ENCODE data around the gene PDXDC1. TPM values are rescaled to one million over a fixed set of nuclear protein-coding genes. Genes with fewer than 3 reads are reported as not detected.
A peak's percentile ranks its signal among the peaks of the same experiment; 100 is the strongest.
"Not testable (repeated sequence)": the region's sequence is repeated elsewhere in the genome, so short reads cannot be mapped to it uniquely, and the experiment has no call there.

PDXDC1 gene
- total and polyA plus RNA-seq, 2 donors = 29.4 to 30.9 TPM

DNA sequence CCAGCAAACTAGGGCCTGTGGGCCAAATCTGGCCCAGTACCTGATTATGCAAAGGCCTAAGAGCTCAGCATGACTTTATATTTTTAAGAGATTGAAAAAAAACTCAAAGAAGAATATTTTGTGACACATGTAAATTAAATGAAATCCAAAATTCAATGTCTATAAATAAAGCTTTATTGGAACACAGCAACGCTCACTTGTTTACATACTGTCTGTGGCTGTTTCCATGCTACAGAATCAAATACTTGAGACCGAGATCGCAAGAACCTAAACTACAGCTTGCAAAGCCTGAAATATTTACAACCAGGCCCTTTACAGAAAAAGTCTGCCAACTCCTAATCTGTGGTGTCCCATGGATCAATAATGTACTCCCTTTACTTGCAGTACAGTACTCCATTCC is 5.0 kb upstream of the PDXDC1 start:
- H3K4me3 ChIP-seq (ENCODE audit: low read length in 2 of 2); H3K27me3 ChIP-seq (ENCODE audit: control insufficient read depth in 2 of 2, insufficient read depth in 1 of 2, low read length in 1 of 2); H3K9me3 ChIP-seq (ENCODE audit: control insufficient read depth in 2 of 2, insufficient read depth in 1 of 2, low read length in 1 of 2); H3K36me3 ChIP-seq (ENCODE audit: control insufficient read depth in 2 of 2, insufficient read depth in 2 of 2, low read length in 1 of 2); DNase-seq (ENCODE audit: low read depth in 6 of 9, low spot score in 9 of 9); H3K27ac ChIP-seq (ENCODE audit: low read depth in 1 of 2, low read length in 1 of 2); H3K4me1 ChIP-seq (ENCODE audit: control insufficient read depth in 2 of 2, insufficient read depth in 2 of 2, low read length in 2 of 2): not testable (repeated sequence)
- WGBS = 93% methylated on average over 3 of the region's 3 CpGs

DNA sequence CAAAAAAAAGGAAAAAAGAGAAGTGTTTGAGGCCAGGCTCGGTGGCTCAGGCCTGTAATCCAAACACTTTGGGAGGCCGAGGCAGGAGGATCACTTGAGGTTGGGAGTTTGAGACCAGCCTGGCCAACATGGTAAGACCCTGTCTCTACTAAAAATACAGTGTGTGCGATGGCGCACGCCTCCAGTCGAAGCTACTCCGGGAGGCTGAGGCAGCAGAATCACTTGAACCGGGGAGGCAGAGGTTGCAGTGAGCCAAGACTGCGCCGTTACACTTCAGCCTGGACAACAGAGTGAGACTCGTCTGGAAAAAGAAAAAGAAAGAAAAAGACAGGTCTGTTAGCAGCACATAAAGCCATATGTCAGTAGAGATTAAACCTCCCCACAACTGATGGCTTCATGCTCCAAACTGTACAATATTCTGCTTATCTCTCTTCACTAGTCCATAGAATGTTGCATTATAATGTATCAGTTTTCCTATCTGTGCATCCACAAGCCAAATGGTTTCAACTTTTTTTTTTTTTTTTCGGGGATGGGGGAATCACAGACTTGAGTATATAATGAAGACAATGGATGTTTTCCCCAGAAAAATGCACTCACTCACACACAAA is 3.1 kb upstream of the PDXDC1 start:
- not testable (repeated sequence) for H3K27me3 ChIP-seq (ENCODE audit: control insufficient read depth in 2 of 2, insufficient read depth in 1 of 2, low read length in 1 of 2); H3K4me1 ChIP-seq (ENCODE audit: control insufficient read depth in 2 of 2, insufficient read depth in 2 of 2, low read length in 2 of 2); H3K27ac ChIP-seq (ENCODE audit: low read depth in 1 of 2, low read length in 1 of 2); H3K4me3 ChIP-seq (ENCODE audit: low read length in 2 of 2); DNase-seq (ENCODE audit: low read depth in 6 of 9, low spot score in 9 of 9); H3K36me3 ChIP-seq (ENCODE audit: control insufficient read depth in 2 of 2, insufficient read depth in 2 of 2, low read length in 1 of 2); H3K9me3 ChIP-seq (ENCODE audit: control insufficient read depth in 2 of 2, insufficient read depth in 1 of 2, low read length in 1 of 2)
- WGBS = 96% methylated on average over 12 of the region's 12 CpGs

DNA sequence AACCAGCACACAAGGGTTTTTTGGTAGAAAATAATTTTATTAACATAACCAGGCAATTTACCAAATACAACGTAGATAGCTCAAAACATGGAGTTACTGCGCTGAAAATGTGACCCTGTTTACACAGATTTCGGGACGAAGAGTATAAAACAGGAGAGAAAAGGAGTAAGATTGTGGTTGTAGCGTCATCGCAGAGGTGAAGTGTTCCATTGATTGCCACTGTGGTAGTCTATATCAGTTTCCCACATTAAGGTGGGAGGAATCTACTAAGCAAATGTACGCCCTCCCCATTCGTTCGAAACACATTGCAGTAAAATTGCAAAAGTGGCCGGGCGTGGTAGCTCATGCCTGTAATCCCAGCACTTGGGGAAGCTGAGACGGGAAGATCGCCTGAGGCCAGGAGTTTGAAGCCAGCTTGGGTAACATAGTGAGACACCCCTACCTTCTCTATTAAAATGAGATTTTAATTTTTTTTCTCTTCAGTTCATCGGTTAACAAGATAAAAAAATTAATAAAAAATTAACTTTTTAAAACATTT is 972 bp upstream of the PDXDC1 start:
- H3K4me3 ChIP-seq (ENCODE audit: low read length in 2 of 2) = peak overlapping the region; percentile 74 to 89
- WGBS = 72% methylated on average over 14 of the region's 14 CpGs
- H3K27me3 ChIP-seq (ENCODE audit: control insufficient read depth in 2 of 2, insufficient read depth in 1 of 2, low read length in 1 of 2); H3K36me3 ChIP-seq (ENCODE audit: control insufficient read depth in 2 of 2, insufficient read depth in 2 of 2, low read length in 1 of 2); DNase-seq (ENCODE audit: low read depth in 6 of 9, low spot score in 9 of 9); H3K4me1 ChIP-seq (ENCODE audit: control insufficient read depth in 2 of 2, insufficient read depth in 2 of 2, low read length in 2 of 2); H3K9me3 ChIP-seq (ENCODE audit: control insufficient read depth in 2 of 2, insufficient read depth in 1 of 2, low read length in 1 of 2); H3K27ac ChIP-seq (ENCODE audit: low read depth in 1 of 2, low read length in 1 of 2): not testable (repeated sequence)

DNA sequence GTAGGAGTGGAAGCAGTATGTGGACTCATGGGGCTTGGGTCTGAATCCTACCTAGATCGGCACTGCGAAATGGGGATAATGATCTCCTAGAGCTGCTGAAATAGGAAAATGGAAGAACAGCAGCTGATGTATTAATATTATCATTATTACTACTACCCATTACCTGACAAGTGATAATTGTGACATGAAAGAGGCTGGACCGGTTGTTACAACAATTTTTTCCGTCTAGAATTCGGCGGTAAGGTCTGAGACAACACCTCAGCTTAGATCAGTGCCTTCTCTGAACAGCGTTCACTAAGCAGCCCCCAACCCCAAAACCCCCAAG is 533 bp upstream of the PDXDC1 start:
- peak overlapping the region in 1 of 2 donors; percentile 60 for H3K27ac ChIP-seq (ENCODE audit: low read depth in 1 of 2, low read length in 1 of 2)
- DNase-seq (ENCODE audit: low read depth in 6 of 9, low spot score in 9 of 9) = peak; percentile 22 to 83 (median 53)
- WGBS = 1% methylated on average over 7 of the region's 7 CpGs
- not testable (repeated sequence) for H3K4me1 ChIP-seq (ENCODE audit: control insufficient read depth in 2 of 2, insufficient read depth in 2 of 2, low read length in 2 of 2); H3K9me3 ChIP-seq (ENCODE audit: control insufficient read depth in 2 of 2, insufficient read depth in 1 of 2, low read length in 1 of 2); H3K27me3 ChIP-seq (ENCODE audit: control insufficient read depth in 2 of 2, insufficient read depth in 1 of 2, low read length in 1 of 2); H3K36me3 ChIP-seq (ENCODE audit: control insufficient read depth in 2 of 2, insufficient read depth in 2 of 2, low read length in 1 of 2)
- peak overlapping the region; percentile 74 to 89 for H3K4me3 ChIP-seq (ENCODE audit: low read length in 2 of 2)

DNA sequence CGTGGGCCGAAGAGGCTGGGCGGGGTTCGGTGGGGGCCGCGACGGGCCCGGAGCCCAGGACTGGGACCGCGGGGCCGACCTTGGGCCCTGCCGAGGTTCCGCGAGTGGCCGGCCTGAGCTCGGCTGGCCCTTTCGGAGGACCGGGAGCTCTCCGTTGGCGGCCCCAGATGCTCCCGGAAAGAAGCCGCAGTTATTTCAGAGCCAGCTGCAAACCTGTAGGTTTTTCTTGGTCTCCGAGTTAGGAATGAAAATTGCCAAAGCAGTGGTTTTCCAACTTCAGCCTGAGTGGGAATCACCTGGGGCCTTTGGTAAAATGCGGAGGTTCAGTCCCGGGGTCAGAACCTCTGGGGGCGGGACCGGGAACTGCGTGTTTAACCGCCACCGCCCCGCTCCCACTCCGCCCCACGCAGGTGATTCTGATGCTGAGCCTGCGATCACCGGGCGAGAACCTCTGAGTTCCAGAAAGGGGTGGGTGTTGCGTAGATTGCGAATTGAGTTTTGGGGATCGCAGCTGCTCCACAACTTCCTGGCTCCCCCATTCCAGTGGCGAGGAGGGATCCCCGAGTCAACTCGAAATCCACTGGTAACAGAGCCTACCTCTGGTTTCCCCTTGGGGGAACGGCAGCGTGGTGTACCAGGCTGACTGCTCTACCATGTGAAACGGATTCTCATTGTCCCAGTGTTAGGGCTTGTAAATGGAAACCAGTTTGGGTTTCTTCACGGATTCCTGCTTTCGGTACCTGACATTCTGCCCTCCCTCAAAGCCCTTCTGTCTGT is 780 bp downstream of the PDXDC1 start:
- Histone ChIP-seq H3K27ac (ENCODE audit: low read depth in 1 of 2, low read length in 1 of 2) (peak overlapping the region in 1 of 2 donors; percentile 94), H3K4me3 (ENCODE audit: low read length in 2 of 2) (peak overlapping the region; percentile 74 to 89)
- not testable (repeated sequence) for H3K9me3 ChIP-seq (ENCODE audit: control insufficient read depth in 2 of 2, insufficient read depth in 1 of 2, low read length in 1 of 2); H3K27me3 ChIP-seq (ENCODE audit: control insufficient read depth in 2 of 2, insufficient read depth in 1 of 2, low read length in 1 of 2); H3K36me3 ChIP-seq (ENCODE audit: control insufficient read depth in 2 of 2, insufficient read depth in 2 of 2, low read length in 1 of 2); H3K4me1 ChIP-seq (ENCODE audit: control insufficient read depth in 2 of 2, insufficient read depth in 2 of 2, low read length in 2 of 2)
- 5% methylated on average over 46 of the region's 47 CpGs for WGBS
- DNase-seq (ENCODE audit: low read depth in 6 of 9, low spot score in 9 of 9) = peak in 4 of 9 donors; percentile 8 to 43 (median 14)

DNA sequence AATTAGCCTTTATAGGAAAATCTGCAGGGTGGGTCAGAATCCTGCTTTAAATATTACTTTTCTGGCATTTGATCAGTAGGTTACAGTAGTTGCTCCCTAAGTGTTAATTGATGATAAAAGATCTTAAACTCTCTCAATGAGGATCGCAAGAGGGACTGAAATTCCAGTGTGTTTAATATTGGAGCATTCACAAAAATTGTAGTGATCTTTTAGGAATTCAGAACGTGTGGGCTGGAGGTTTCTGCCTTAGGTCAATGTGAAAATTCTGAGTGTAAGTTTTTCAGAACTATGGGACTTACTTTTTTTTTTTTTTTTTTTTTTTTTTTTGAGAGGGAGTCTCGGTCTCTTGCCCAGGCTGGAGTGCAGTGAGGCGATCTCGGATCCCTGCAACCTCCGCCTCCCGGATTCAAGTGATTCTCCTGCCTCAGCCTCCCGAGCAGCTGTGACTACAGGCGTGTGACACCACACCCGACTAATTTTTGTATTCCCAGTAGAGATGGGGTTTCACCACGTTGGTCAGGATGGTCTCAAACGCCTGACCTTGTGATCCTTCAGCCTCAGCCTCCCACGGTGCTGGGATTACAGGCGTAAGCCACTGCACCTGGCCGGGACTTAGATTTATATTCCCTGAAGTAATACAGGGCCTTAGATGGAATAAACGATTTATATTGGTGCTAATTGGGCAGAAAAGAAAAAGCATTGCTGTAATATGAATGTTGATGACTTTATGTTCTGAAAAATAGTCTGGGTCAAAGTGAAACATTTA is 2.3 kb downstream of the PDXDC1 start:
- H3K4me1 ChIP-seq (ENCODE audit: control insufficient read depth in 2 of 2, insufficient read depth in 2 of 2, low read length in 2 of 2); H3K27me3 ChIP-seq (ENCODE audit: control insufficient read depth in 2 of 2, insufficient read depth in 1 of 2, low read length in 1 of 2); H3K27ac ChIP-seq (ENCODE audit: low read depth in 1 of 2, low read length in 1 of 2); H3K36me3 ChIP-seq (ENCODE audit: control insufficient read depth in 2 of 2, insufficient read depth in 2 of 2, low read length in 1 of 2); H3K4me3 ChIP-seq (ENCODE audit: low read length in 2 of 2); DNase-seq (ENCODE audit: low read depth in 6 of 9, low spot score in 9 of 9); H3K9me3 ChIP-seq (ENCODE audit: control insufficient read depth in 2 of 2, insufficient read depth in 1 of 2, low read length in 1 of 2): not testable (repeated sequence)
- WGBS = 96% methylated on average over 14 of the region's 16 CpGs

DNA sequence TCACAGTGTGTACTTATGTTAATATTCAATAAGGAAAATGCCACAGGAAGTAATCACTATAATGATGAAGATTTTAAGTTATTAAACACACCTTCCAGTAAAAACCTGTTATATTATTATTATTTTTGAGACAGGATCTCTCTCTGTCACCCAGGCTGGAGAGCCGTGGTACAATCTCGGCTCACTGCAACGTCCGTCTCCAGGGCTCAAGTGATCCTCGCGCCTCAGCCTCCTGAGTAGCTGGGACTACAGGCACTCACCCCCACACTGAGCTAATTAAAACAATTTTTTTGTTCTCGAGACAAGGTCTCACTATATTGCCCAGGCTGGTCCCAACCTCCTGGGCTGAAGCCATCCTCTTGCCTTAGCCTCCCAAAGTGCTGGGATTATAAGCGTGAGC is 3.5 kb downstream of the PDXDC1 start:
- not testable (repeated sequence) for H3K9me3 ChIP-seq (ENCODE audit: control insufficient read depth in 2 of 2, insufficient read depth in 1 of 2, low read length in 1 of 2); H3K27me3 ChIP-seq (ENCODE audit: control insufficient read depth in 2 of 2, insufficient read depth in 1 of 2, low read length in 1 of 2); DNase-seq (ENCODE audit: low read depth in 6 of 9, low spot score in 9 of 9); H3K4me3 ChIP-seq (ENCODE audit: low read length in 2 of 2); H3K36me3 ChIP-seq (ENCODE audit: control insufficient read depth in 2 of 2, insufficient read depth in 2 of 2, low read length in 1 of 2); H3K4me1 ChIP-seq (ENCODE audit: control insufficient read depth in 2 of 2, insufficient read depth in 2 of 2, low read length in 2 of 2); H3K27ac ChIP-seq (ENCODE audit: low read depth in 1 of 2, low read length in 1 of 2)
- WGBS = 98% methylated on average over 8 of the region's 8 CpGs

DNA sequence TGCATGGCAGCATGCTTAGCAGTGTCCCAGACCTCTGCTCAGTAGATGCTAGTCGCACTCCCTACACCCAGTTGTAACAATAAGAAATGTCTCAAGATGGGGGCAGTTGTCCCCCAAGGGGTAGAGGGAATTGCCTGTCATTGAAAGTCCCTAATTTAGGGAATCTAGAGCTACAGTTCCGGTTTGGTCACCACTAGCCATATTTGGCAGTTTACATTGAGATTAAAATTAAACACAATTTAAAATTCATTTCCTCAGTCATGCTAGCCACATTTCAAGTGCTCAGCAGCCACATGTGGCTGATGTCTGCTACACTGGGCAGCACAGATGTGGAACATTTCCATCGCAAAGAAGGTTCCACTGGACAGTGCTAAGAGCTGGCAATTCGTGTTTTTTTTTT is 4.1 kb downstream of the PDXDC1 start:
- not testable (repeated sequence) for H3K36me3 ChIP-seq (ENCODE audit: control insufficient read depth in 2 of 2, insufficient read depth in 2 of 2, low read length in 1 of 2); H3K27ac ChIP-seq (ENCODE audit: low read depth in 1 of 2, low read length in 1 of 2); H3K27me3 ChIP-seq (ENCODE audit: control insufficient read depth in 2 of 2, insufficient read depth in 1 of 2, low read length in 1 of 2); H3K4me1 ChIP-seq (ENCODE audit: control insufficient read depth in 2 of 2, insufficient read depth in 2 of 2, low read length in 2 of 2); H3K9me3 ChIP-seq (ENCODE audit: control insufficient read depth in 2 of 2, insufficient read depth in 1 of 2, low read length in 1 of 2); DNase-seq (ENCODE audit: low read depth in 6 of 9, low spot score in 9 of 9); H3K4me3 ChIP-seq (ENCODE audit: low read length in 2 of 2)
- WGBS = 98% methylated on average over 4 of the region's 4 CpGs

DNA sequence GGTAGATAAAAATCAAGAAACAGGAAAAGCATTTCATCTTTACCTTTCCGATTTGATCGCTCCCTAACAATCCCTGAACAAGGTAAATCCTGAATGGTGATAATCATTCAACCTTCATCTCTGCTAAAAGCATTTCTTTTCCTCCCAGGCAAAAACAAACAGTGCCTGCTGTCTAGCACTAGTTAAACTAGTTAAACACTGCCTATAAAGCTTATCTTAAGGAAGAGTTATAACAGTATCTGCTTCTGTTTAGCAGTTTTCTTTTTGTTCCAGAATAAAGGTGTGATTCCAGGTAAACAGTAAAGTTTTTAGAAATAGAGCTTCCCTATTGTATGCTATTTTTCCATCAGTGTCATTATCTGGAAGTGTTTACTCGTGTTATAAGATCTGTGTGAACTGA is 6.4 kb downstream of the PDXDC1 start:
- H3K27ac ChIP-seq (ENCODE audit: low read depth in 1 of 2, low read length in 1 of 2); H3K9me3 ChIP-seq (ENCODE audit: control insufficient read depth in 2 of 2, insufficient read depth in 1 of 2, low read length in 1 of 2); H3K27me3 ChIP-seq (ENCODE audit: control insufficient read depth in 2 of 2, insufficient read depth in 1 of 2, low read length in 1 of 2); DNase-seq (ENCODE audit: low read depth in 6 of 9, low spot score in 9 of 9); H3K4me3 ChIP-seq (ENCODE audit: low read length in 2 of 2); H3K4me1 ChIP-seq (ENCODE audit: control insufficient read depth in 2 of 2, insufficient read depth in 2 of 2, low read length in 2 of 2); H3K36me3 ChIP-seq (ENCODE audit: control insufficient read depth in 2 of 2, insufficient read depth in 2 of 2, low read length in 1 of 2): not testable (repeated sequence)
- 83% methylated on average over 3 of the region's 3 CpGs for WGBS

All from thymus (tissue), 11 donors.